Heart left ventricle (tissue), 13 donors: ENCODE data around the gene ZNF254.

ENCODE experiments used
- CTCF ChIP-seq, 12 donors: fragments of 200-600 bp; sonication (generic) in 4 of 12; IDR thresholded peaks; one replicate each; pipeline versions ENCODE4 v1.5.0 to v1.8.0; 2018 to 2022; ENCODE audit warnings: antibody characterized with exemption in 12 of 12, mild to moderate bottlenecking in 5 of 12
- POLR2A ChIP-seq, 2 donors: fragments of 450-650 bp; IDR thresholded peaks; one replicate each; pipeline ENCODE4 v1.6.1; 2017; ENCODE audit warnings: antibody characterized with exemption in 2 of 2, mild to moderate bottlenecking in 2 of 2, moderate library complexity in 2 of 2
- donor health status: ischemic (EF 13 %, LVEDD 7.1; RV severe dilation, severe dysfunction).
- donor health status: DM: no; HTN: yes; CAD: no.
- donor health status: DM: no; HTN: no; CAD: no.
- donor health status: ischemic (EF 25% LVEDD 6.9; RV normal size, moderate dysfunction).
- donor health status: ischemic (EF 25% LVEDD 5.7; RV mildly dilated, moderate dysfunction).
- donor health status: ischemic (EF 35%, LVEDD 5.7; RV mildly dilated, moderate dysfunction).
- donor health status: nonischemic (EF 11% LVEDD 7.7; RV severe dilation, severe dysfunction).
- donor health status: DM: yes; HTN: yes; CAD: no.
- donor health status: PGD.
- donor health status: ischemic (EF 29% LVEDD 5.4; RV normal size, mild dysfunction).
- donor health status: nonischemic (EF 23%, LVEDD 6.1; RV moderate dilation, normal function).

GRCh38 chr19:24065243-24065642 lies 21.7 kb upstream of the ZNF254 start:
- TF ChIP-seq CTCF (IDR thresholded peaks at IDR 0.05) (no peak), POLR2A (IDR thresholded peaks at IDR 0.05) (no peak)
